CD1c-positive myeloid dendritic cell (primary cell): ENCODE measurements around the gene DKK2.

Experiments
- DNase-seq: peaks from one replicate; pipeline ENCODE4 v3.0.0-alpha.2; 2016; ENCODE audit errors: extremely low spot score

The DKK2 gene

DNA sequence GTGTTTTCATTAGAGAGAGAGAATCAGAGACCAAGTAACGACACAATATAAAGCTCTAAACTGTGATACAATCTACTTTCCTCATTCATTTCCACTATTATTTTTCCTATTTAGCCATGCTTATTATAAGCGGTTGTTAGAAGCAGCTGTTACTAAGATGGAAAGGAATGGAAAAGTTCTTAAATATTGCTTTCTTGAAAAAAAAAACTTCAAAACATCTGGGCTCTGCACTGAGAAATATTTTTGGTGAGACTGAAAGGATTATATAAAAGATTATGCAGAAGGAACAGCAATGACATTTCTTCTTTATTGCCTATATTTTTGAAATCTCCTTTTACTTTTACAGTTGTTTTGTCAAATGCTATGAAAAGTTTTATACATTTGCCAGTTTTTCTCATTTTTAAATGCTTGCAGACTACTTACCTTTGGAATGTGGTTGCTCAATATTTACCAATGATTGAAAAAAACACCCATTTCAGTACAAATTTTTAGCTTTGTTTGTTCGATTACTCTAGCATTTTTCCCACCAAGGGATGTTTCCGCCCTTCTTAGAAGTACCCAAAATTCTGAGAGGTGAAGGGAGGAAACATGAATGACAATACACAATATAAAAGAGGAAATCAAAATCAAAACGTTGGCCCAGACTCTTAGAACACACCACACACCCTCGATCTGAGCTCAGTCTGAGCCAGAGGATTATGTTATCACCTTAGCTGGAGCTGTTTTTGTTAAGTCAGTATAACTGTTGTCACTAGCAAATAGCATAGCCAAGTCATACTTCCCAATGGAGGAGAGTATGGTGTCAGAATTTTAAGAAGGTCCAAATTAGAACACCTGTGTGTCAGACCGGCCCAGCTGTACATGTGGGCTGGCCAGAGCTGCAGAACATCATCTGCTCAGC is 18.4 kb downstream of the DKK2 start:
- no peak for DNase-seq

DNA sequence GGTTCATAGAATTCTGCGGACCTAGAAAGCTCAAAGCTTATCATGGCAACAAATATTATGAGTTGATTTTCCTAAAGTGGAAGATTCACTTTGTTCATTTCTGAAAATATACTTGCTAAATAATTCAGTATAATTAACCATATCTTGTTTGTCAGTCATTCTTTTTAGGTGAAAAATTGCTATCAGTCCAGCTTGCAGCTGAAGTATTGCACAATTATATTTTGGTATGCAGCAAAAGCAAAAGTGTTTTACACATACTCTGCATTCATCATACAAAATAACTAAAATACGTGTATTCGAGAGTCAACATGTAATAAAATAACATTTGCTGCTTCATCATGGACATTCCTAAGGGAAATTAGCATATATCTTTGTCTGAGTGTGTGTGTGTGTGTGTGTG is 24.8 kb downstream of the DKK2 start:
- DNase-seq, result no peak

DNA sequence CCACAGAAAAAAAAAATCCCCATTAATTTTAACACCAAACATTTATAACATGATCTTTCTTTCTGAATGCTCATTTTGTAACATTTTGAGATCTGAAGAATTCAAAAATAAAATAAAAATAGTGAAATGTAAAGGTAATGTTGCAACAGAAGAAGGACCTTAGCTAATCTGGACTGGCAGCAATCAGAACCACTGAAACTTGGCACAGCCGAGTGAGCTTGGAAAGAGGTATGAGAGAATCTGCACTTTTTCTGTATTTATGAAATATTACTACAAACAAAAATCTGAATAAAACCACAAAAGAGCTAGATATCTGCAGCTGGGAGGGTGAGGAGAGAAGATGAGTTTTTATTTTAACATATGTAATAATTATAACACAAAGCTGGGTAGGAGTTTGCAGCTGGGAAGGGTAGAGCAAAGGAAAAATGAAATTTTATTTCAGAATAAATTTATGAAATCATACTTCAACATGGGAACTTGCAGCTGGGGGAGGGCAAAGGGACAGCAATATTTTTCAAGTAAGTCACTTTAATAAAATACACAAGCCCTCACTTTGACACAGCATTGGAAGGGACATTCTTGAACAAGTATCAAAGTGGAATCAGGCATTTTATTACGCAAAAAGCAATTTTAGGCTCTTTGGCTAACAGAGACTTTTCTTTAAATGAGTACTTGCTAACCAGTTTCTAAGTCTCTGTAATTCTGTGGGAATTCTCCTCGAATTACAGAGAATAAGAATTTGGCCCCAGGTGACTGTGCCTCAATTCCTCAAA is 26.7 kb downstream of the DKK2 start:
- DNase-seq, result no peak

DNA sequence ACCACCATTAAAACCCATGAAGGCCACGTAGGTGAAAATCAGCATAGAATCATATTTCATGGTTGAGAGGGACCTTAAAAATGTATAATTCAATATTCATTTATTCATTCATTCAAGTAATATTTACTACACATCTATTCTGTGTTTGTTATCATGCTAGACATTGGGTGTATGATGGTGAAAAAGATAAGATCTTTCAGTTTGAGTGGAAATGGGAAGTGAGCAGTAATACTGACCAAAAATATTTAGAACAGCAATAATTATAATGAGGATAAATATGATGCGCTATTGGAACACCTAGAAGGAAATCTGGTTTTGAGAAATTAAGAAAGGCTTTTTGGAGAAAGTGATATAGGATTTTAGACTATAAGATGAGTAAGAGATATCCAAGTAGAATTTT is 28.0 kb downstream of the DKK2 start:
- DNase-seq, result no peak

DNA sequence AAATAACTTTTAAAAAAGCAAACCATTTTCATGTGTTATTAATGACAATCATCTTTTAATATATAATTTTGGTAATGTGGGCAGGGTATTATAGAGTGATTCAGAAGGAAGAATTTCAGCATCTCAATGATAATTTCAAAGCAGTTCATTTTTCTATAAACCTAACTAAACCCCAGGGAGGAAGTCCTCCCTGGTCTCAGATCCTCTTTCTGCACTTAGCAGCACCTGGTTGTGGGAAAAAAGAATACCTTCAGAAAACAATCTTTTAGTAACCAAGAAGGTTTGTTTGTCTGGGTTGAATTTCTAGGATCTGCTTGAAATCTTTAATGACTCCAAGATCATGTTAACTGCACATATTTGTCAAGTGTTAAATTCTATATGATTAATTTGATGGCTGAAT is 29.9 kb downstream of the DKK2 start:
- no peak for DNase-seq

DNA sequence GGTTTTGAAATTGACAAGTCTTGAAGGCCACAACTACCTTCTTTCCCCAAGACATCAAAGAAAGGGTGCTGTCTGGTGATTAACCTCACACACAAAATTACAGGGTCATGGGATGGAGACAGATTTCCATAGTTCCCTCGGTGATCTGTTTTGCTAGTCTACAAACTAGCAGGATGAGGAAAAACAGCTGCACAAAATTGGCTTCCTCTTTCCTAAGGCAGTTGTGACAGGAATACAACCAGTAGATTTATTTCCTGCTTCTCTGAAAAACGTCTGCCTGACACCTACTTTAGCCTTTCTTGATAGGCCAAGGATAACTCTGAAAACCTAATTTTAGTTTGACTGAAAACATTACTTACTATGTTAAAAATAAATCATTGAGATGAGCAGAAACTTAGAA is 39.6 kb downstream of the DKK2 start:
- no peak for DNase-seq

DNA sequence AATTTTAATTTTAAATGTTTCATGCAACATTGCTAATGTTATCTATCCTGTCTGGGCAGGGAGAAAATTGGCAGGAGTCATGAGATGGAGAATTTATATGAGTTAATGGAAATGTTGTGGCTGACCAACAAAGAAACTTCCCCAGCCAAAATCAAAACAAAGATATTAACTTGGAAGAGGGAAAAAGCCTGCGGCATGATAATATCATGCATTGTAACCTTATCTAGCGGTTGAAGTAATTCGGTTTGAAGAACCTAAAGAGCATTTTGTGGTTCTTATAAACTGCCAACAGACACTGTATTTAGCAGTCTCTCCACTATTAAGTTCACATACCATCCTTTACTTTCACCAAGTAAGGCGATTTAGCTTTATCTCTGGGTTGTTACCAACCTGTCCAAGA is 42.3 kb downstream of the DKK2 start:
- DNase-seq, result no peak

DNA sequence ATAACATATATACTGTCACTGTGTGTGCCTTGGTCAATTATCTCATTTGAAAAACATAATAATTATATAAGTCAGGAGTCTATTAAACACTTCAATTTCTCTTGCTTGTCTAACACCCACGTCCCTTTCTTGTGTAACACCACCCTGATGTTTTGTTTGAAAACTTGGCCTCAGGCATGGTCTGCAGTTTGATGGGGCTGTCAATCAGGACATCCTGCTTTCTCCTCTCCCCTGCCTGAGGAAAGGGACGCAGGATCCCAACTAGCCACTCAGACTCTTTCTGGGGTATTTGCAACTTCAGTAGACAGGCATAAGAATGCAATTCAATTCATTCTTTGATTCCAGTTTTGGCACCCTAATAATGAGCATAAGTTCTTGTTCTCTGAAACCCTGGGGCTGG is 48.8 kb downstream of the DKK2 start:
- no peak for DNase-seq

DNA sequence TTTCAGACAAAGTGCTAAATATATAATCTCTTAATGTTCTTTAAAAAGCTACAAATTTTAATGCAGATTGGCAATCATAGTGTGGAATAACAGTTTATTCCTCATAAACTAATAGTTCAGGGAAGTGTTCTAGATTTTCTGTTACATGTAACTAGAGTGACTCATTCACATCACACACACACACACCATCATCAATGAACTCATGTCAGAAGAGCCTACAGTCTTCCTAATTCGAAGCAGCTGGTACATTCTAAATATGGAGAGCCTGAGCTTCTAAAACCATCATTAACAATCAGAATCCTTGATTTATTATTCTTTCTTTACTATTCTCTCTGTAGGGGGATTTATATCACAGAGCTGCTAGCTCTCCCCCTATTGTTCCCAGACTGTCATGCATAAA is 49.6 kb downstream of the DKK2 start:
- no peak for DNase-seq

DNA sequence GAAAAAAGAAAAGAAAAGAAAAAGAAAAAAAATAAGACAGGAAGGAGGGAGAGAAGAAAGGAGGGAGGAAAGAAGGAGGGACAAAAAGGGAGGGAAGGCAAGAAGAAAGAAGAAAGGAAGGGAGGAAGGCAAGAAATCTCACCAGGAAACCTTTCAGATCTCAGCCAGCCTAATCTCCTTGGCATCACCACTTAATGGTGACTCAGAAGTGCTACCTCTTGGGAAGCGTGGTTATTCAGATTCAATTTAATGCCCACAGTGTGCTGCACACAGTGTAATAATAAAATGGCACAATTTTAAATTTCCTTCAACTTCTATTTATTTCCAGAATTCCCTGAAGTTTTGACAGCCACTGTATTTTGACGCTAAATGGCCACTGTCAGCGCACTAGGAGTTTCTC is 50.3 kb downstream of the DKK2 start:
- DNase-seq, result no peak

DNA sequence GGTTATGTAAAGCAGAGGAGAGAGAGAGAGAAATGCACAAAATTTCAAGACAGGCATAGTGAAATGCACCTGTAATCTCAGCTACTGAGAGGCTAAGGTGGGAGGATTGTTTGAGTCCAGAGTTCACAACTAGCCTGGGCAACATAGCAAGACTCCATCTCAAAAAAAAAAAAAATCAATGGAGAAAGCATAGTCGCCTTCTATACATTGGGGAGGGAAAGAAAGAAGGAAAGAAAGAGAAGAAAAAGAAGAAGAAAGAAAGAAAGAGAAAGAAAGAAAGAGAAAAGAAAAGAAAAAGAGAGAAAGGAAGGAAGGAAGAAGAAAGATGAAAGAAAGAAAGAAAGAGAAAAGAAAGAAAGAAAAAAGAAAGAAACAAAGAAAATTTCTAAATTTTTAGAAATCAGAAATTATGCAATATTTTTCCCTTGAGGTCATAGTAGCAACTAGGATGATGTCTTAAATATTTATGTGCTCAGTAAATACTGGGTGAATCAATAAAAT is 53.4 kb downstream of the DKK2 start:
- no peak for DNase-seq

DNA sequence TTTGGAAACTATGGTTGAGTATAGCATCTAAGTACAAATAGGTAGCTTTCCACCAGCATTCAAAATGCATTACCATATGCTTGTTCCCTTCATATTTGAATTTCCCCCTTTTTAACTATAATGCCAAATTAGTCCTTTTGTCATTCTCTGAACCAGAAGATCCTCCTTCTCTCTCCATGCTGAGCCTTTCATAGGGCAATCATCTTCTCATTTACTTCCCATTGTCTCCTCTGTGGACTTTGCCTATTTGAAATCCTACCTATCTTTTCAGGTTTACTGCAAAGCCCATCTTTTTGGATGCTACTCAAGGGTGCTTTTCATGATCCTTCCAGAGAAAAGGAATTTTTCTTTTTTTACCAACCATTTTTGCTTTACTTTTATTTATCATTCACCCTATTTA is 54.7 kb downstream of the DKK2 start:
- DNase-seq, result no peak

DNA sequence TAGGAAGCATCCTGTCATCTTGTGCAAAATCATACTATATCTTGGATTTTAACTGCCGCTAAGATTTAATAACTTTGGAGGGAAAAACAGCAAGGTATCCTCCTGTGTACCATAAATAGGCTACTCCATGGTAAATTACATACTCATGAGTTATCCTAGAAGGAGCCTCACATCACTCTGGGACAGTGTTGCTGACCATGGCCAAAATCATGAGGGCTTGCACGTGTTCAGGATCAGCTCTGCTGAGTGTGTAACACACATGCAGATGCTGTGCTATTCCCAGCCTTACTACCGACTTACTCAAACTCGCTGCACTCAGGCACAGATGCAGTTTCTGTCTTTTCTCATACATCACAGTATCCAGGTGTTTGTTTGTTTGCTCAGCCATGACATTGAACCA is 56.6 kb downstream of the DKK2 start:
- no peak for DNase-seq

DNA sequence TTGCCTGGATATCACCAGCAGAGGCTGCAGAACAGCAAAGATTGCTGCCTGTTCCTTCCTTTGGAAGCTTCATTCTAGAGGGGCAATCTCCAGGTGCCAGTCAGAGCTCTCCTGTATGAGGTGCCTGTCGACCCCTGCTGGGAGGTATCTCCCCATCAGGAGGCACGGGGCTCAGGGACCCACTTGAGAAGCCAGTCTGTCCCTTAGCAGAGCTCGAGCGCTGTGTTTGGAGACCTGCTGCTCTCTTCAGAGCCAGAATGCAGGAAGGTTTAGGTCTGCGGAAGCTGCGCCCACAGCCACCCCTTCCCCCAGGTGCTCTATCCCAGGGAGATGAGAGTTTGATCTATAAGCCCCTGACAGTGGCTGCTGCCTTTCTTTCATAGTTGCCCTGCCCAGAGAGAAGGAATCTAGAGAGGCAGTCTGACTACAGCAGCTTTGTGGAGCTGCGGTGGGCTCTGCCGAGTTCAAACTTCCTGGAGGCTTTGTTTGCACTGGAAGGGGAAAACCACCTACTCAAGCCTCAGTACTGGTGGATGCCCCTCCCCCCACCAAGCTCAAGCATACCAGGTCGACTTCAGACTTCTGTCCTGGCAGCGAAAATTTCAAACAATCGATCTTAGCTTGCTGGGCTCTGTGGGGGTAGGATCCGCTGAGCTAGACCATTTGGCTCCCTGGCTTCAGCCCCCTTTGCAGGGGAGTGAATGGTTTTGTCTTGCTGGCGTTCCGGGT is 57.9 kb downstream of the DKK2 start:
- DNase-seq, result no peak

DNA sequence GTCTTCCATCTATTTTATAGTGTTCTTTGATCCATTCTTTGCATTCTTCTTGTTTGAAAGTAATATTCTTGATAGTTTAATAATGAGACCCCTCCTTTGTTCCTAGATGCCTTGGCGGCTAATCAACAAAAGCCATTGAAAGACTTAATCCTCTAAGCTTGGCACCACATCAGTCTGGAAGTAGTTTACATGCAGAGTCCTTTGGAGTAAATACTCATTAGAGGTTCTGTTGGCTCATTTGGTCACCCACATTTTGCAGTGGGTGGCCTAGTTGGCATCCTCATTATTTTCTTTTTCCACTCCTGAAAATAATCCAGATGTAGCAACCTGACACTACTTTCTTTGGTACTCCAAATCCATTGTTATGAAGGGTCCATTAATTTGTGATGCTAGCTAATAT is 64.5 kb downstream of the DKK2 start:
- DNase-seq, result no peak

DNA sequence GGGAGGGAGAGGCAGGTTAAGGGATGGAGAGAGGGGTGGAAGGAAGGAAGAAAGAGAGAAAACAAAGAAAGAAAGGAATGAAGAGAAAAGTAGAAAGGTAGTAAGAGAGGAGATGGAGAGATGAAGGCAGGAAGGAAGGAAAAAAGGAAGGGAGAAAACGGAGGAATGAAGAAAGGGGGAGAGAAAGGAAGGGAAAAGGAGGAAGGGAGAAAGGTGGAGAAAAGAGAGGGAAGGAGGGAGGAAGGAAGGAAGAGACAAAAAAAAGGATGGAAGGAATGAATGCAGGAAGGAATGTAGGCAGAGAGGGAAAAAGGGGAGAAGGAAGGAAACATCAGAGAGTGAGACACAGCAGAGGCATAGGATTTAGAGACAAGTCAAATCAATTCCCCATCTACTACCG is 68.2 kb downstream of the DKK2 start:
- no peak for DNase-seq

DNA sequence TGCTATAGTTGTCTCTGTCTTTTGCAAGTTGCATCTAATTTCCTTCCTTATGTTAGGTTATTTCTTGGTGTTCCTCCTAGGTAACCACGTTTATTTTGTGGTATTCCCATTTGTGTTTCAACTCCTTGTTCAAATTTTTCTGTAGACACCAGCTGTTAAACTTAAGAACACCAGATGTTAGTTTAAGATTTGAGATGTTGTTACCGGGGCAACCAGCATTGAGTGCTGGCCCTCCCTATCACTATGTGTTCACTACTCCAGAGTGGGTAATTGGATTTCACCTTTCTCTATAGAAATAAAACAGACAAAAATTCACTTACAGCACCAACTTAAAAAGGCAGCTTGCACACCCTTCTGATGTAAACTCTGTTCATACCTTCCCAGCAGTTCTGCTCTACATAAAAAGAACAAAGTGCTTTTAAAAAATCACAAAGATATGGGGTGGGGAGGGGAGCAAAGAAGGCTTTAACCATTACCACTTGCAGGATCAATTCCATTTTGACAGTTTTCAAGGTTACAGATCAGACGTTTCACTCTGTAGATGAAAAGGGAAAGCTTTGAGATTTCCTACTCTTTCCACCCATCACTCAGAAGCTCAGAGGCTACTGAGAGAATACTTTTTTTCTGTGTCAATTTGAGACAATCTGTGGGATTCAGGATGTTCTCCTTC is 82.9 kb downstream of the DKK2 start:
- no peak for DNase-seq

DNA sequence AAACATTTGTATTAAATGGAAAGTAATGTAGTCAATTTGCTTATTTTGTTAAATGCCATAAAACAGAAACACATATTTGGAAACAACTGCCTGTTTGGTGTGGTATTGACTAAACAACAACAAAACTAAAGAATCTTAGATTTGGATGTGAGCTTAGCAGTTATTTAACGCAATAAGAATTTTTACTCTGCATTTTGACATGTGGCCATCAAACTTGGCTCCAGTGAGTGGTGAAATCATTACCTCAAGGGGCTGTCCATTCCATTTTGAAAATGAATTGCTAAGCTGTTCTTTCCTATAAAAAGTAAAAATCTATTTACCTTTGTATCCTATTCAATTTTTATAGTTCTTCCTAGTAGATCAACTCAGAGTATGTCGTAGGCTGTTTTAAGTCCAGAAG is 84.2 kb downstream of the DKK2 start:
- DNase-seq, result no peak

DNA sequence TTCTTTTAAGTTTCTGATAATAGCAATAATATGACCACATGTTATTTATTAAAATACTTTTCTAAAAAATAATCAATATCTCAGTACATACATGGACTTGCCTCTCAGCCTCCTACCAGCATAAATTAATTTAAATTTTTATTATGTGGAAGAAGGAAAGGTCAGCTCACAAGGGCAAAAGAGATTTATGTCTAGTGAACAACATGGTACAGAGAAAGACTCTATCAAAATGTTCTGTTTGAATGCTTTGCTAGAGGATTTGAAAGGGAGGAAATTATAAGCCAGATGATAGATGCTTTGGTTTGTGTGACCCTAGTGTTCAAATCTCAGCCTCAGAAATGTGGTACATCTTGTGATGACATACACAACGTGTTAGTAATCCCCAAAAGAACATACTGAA is 94.3 kb downstream of the DKK2 start:
- DNase-seq, result no peak

DNA sequence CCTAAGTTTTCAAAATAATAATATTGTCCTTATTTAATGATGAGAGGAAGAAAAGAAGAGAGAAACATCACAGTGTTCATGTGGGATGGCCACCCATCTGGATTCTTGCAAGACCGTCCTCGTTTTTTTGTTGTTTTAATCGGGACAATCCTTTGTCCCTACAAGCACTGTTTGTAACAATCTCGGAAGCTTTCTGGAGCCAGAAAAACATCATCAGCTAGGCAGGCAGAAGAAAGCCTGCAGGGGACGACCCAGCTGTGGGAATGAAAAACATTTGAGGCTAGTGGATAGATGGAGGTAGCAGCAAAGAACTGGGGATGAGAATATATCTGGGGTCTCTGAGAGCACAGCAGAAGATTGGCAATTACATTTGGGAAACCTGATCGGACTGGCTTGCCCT is 105.6 kb downstream of the DKK2 start:
- DNase-seq, result no peak

DNA sequence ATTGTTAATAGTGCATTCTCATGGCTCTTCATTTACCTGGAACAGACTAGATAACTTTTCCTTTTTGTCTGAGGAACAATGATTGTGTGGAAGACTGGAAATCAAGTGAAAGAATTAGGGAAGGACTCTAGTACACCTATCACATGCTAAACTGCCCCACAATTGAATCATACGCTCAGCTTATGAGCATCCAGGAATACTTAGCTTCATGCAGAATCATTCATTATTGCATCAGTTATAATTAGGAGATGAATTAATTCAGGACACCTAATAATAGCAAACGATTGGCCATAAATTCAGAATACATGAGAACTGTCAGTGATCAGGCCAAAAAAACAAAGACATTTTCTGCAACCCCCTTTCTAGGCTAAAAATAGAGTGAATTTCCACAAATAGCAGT is 106.9 kb downstream of the DKK2 start:
- DNase-seq, result no peak

DNA sequence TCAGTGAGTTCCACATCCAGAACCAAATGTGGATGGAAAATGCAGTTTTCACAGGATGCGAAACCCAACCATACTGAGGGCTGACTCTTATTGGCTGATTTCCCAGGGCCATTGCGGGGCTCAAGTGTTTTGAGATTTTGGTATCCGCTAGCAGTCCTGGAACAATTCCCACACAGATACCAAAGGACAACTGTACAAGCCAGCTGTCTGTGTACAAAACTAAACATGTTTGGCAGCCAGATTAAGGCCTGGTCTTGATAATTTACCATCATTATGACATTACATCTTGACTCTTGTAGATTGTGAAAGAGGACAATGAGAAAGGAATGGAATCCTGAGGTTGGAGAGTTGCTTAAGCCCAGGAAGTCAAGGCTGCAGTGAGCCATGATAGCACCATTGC is 121.9 kb downstream of the DKK2 start:
- DNase-seq, result no peak
